GM12891 (cell line): ENCODE measurements around the gene NLRP6.
"Not testable (repeated sequence)": the region's sequence is repeated elsewhere in the genome, so short reads cannot be mapped to it uniquely, and the experiment has no call there.

Experiments used
- DNase-seq: peaks from one replicate; pipeline ENCODE4 v3.0.0; 2011; ENCODE audit warnings: low spot score; ENCODE audit not compliant: insufficient read length
- FAIRE-seq: peaks from 2 replicates; lab custom pipeline; 2011; peaks lifted over from hg19 to GRCh38; lab: Jason Lieb, UNC
- PAX5 ChIP-seq: IDR thresholded peaks from 2 replicates; pipeline ENCODE4 v1.6.1; 2011; ENCODE audit warnings: low read length, moderate library complexity, mild to moderate bottlenecking; ENCODE audit not compliant: insufficient read depth, severe bottlenecking
- POLR2A ChIP-seq: IDR thresholded peaks from 2 replicates; pipeline ENCODE4 v1.6.1; 2011; ENCODE audit warnings: low read depth, low read length, control low read depth
- POLR2AphosphoS5 ChIP-seq: IDR thresholded peaks from 2 replicates; pipeline ENCODE4 v1.6.1; 2011; ENCODE audit warnings: low read depth, low read length, control low read depth
- POU2F2 ChIP-seq: IDR thresholded peaks from 2 replicates; pipeline ENCODE4 v1.6.1; 2011; ENCODE audit warnings: low read depth, mild to moderate bottlenecking, control low read depth, low read length, moderate library complexity
- SPI1 ChIP-seq: IDR thresholded peaks from 2 replicates; pipeline ENCODE4 v1.6.1; 2011; ENCODE audit warnings: low read depth, low read length, control low read depth
- TAF1 ChIP-seq: IDR thresholded peaks from 2 replicates; pipeline ENCODE4 v1.6.1; 2011; ENCODE audit warnings: low read depth, low read length, control low read depth

NLRP6 gene

DNA sequence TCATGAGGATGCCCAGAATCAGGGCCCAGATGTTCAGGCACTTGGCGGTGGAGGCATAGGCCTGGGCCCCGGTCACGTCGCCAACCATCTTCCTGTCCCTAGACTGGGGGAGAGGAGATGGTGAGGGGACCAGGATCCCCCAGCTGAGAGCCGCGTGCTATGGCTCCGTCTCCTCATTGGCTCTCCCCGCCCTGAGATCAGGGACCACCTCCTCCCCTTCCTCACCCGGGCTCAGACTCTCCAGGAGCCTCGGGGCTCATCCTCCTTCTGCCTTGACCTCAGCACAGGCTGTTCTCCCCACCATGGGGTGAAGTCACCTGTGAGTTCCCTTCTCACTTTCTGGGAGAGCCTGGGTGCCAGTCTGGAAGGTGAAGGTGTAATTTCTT is 41.7 kb downstream of the NLRP6 start:
- not testable (repeated sequence) for FAIRE-seq

DNA sequence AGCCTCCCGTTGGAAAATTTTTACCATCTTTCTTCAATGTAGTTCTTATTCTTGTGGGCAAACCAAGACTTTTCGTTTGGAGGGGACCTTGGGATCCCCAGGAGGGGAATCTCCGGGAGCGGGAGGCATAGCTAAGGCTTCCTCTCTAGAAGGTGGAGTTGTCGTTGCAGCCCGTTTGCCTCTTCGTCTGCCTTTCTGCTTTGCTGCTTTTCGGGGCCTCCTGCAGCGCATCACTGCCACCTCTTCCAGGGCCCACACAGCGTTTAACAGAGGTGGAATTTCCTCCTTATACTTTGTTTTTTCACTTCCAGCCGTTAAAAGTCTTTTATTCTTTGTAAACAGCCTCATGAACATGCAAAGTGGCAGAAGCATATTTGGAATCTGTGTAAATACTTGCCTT is 45.9 kb downstream of the NLRP6 start:
- DNase-seq (no peak), FAIRE-seq (no peak)
- TF ChIP-seq TAF1 (no peak), POU2F2 (no peak), PAX5 (no peak), SPI1 (no peak)

More for the DNA sequence above, 41.7 kb downstream of the NLRP6 start:
- DNase-seq, result not testable (repeated sequence)

DNA sequence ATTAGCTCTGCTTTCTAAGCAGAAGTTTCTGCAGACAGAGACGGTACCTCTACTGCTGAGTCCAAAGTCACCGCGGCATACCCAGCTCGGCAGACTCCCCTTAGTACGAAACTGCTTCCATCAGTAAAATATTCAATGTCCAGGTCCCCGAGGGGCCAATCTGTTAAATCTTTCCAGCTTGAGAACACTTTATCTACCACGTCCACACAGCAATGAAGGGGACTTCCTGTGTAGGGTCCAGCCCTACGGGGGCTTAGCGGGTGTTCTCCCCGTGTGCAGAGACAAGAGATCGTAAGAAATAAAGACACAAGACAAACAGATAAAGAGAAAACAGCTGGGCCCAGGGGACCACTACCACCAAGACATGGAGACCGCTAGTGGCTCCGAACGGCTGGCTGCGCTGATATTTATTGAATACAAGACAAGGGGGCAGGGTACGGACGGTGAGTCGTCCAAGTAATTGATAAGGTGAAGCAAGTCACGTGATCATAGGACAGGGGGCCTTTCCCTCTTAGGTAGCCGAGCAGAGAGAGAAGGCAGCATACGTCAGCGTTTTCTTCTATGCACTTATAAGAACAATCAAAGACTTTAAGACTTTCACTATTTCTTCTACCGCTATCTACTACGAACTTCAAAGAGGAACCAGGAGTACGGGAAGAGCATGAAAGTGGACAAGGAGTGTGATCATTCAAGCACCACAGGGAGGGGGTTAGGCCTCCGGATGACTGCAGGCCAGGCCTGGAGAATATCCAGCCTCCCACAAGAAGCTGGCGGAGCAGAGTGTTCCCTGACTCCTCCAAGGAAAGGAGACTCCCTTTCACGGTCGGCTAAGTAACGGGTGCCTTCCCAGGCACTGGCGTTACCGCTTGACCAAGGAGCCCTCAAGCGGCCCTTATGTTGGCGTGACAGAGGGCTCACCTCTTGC is 46.6 kb downstream of the NLRP6 start:
- not testable (repeated sequence) for DNase-seq, FAIRE-seq

GRCh38 chr11:325796-326591 is 47.8 kb downstream of the NLRP6 start:
- TF ChIP-seq SPI1, result no peak
- no peak for TF ChIP-seq PAX5
- TF ChIP-seq POLR2AphosphoS5, result no peak
- no peak for TF ChIP-seq POU2F2
- TF ChIP-seq TAF1, result no peak
- TF ChIP-seq POLR2A, result no peak
- peak; percentile 64 for FAIRE-seq
- no peak for DNase-seq

GRCh38 chr11:326592-326841 is 48.3 kb downstream of the NLRP6 start:
- FAIRE-seq (no peak), DNase-seq (no peak)
- TF ChIP-seq PAX5, result no peak
- no peak for TF ChIP-seq SPI1
- no peak for TF ChIP-seq POLR2A
- TF ChIP-seq TAF1, result no peak
- no peak for TF ChIP-seq POU2F2
- no peak for TF ChIP-seq POLR2AphosphoS5

DNA sequence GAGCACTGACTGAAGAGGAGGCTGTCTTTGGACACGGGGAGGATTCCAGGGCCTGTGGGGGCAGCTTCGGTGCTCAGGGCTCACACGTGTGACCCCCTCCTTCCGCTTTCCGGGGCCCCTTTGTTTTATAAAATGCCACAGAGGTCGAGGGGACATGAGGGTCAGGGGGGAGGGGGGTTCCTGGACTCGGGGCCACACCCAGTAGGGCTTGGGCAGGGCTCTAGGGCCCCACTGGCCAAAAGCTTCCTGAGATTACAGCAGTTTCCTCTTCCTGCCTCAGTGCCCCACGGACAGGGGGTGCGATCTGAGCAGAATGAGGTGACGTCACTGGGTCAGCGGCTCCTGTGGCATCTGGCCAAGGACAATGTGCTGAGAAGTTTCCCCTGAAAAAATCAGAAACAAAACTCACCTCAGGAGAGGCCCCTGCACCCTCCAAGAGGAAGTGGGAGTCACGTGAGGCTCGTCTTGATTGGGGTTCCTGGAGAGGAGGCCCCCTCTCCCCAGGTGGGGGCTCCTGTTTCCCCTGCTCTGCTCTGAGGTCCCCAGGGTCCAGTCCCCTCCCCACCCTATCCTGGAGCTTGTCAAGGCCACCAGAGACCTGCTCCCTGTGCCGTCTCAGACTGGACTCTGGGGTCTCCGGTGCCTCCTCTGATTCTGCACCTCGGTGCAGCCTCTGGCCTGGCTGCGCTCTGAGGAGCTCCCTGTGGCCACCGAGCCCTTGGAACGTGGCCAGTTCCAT is 48.8 kb downstream of the NLRP6 start:
- FAIRE-seq (peak; percentile 93), DNase-seq (peak; percentile 71)

GRCh38 chr11:327581-327923 is 49.3 kb downstream of the NLRP6 start:
- no peak for DNase-seq
- FAIRE-seq, result no peak
- TF ChIP-seq POLR2AphosphoS5, result no peak

More for the DNA sequence above, 48.8 kb downstream of the NLRP6 start:
- peak; percentile 41; the same call in 1 of the 2 replicates for TF ChIP-seq TAF1
- peak; percentile 47; the same call in 1 of the 2 replicates for TF ChIP-seq POLR2A
- TF ChIP-seq POU2F2, result no peak
- peak; percentile 95 for TF ChIP-seq SPI1

DNA sequence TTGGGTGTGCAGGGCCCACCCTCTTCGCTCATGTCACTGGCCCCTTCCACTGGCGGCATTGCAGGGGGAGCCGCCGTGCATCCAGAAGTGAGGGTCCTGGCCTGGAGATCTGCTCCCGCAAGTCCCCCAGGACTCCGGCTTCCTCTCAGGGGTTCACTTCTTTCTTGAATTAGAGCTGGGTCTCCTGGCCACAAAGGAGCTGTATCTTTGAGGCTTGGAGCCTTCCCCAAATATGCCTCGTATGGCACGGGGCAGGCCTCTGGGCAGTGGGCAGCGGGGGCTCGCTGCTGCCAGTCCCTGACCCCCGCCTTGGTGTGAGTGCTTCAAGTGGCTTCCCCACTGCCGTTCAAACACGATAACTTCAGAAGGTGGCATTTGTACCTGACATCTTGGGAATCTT is 49.8 kb downstream of the NLRP6 start:
- DNase-seq (no peak), FAIRE-seq (no peak)
- TF ChIP-seq SPI1 (no peak), POU2F2 (no peak), POLR2AphosphoS5 (no peak), TAF1 (no peak), POLR2A (no peak), PAX5 (no peak)

- FAIRE-seq, DNase-seq: not testable (repeated sequence)
Measured at GRCh38 chr11:328516-329100, 50.4 kb downstream of the NLRP6 start.

DNA sequence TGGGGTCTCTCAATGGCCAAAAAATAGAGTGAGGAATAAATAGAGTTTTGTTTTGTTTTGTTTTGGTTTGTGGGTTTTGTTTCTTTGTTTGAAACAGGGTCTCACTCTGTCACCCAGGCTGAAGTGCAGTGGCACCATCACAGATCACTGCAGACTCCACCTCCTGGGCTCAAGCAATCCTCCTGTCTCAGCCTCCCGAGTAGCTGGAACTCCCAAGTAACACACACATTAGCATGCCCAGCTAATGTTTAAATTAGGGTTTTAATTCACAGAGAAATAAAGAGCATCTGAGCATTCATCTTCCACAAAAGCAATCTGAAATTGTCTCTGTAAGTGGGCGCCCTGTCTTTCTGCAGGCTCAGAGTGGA is 51.7 kb downstream of the NLRP6 start:
- DNase-seq, result no peak
- TF ChIP-seq TAF1 (no peak), POLR2A (no peak), PAX5 (no peak), SPI1 (no peak), POU2F2 (no peak), POLR2AphosphoS5 (no peak)
- no peak for FAIRE-seq
